H9 (cell line): ENCODE data around the gene RNF126. TPM values are rescaled to one million over a fixed set of nuclear protein-coding genes. Genes with fewer than 3 reads are reported as not detected.

Source experiments
- DNase-seq: peaks from one replicate; pipeline ENCODE4 v3.0.0-alpha.2; 2017
- H2AFZ ChIP-seq: one replicate; pipeline ENCODE4 v1.6.1; 2013; ENCODE audit warnings: mild to moderate bottlenecking, low read length, control low read depth, moderate library complexity
- H2AK5ac ChIP-seq: 2 replicates; pipeline ENCODE4 v1.6.1; 2013; ENCODE audit warnings: low read length, control low read depth, mixed read lengths; ENCODE audit not compliant: insufficient read length
- H2BK120ac ChIP-seq: one replicate; pipeline ENCODE4 v1.6.1; 2013; ENCODE audit warnings: low read depth, mild to moderate bottlenecking, low read length, control low read depth, inconsistent platforms; ENCODE audit not compliant: poor library complexity, severe bottlenecking
- H2BK12ac ChIP-seq: 2 replicates; pipeline ENCODE4 v1.6.1; 2013; ENCODE audit warnings: low read length, control low read depth, mixed read lengths, low read depth; ENCODE audit not compliant: insufficient read length
- H2BK15ac ChIP-seq: 2 replicates; pipeline ENCODE4 v1.6.1; 2013; ENCODE audit warnings: low read depth, low read length, control low read depth
- H2BK20ac ChIP-seq: one replicate; pipeline ENCODE4 v1.6.1; 2013; ENCODE audit warnings: low read depth, mild to moderate bottlenecking, low read length, control low read depth, inconsistent platforms; ENCODE audit not compliant: poor library complexity, severe bottlenecking
- H2BK5ac ChIP-seq: 2 replicates; pipeline ENCODE4 v1.6.1; 2013; ENCODE audit warnings: low read length, control low read depth, mixed read lengths; ENCODE audit not compliant: insufficient read length
- H3K14ac ChIP-seq: 2 replicates; pipeline ENCODE4 v1.6.1; 2013; ENCODE audit warnings: low read length, control low read depth; ENCODE audit not compliant: insufficient read depth
- H3K18ac ChIP-seq: 2 replicates; pipeline ENCODE4 v1.6.1; 2013; ENCODE audit warnings: low read depth, mild to moderate bottlenecking, mixed read lengths, low read length, control low read depth; ENCODE audit not compliant: insufficient read length
- H3K23ac ChIP-seq: 2 replicates; pipeline ENCODE4 v1.6.1; 2013; ENCODE audit warnings: low read length, control low read depth, mixed read lengths, low read depth; ENCODE audit not compliant: insufficient read length
- H3K23me2 ChIP-seq: 2 replicates; pipeline ENCODE4 v1.6.1; 2013; ENCODE audit warnings: low read depth, mild to moderate bottlenecking, mixed read lengths, low read length, control low read depth; ENCODE audit not compliant: insufficient read length, poor library complexity, severe bottlenecking
- H3K27ac ChIP-seq: 2 replicates; pipeline ENCODE4 v1.5.1; 2013; ENCODE audit warnings: low read length, control low read depth, mixed read lengths, low read depth; ENCODE audit not compliant: insufficient read length
- H3K27me3 ChIP-seq: 2 replicates; pipeline ENCODE4 v1.6.1; 2013; ENCODE audit warnings: low read length, control low read depth, inconsistent platforms; ENCODE audit not compliant: insufficient read depth
- H3K4ac ChIP-seq: 2 replicates; pipeline ENCODE4 v1.6.1; 2013; ENCODE audit warnings: low read depth, mild to moderate bottlenecking, control low read depth, inconsistent platforms, low read length, moderate library complexity
- H3K4me1 ChIP-seq: 2 replicates; pipeline ENCODE4 v1.6.1; 2013; ENCODE audit warnings: low read length, control low read depth, inconsistent platforms; ENCODE audit not compliant: insufficient read depth
- H3K4me2 ChIP-seq: 2 replicates; pipeline ENCODE4 v1.6.1; 2013; ENCODE audit warnings: low read length, control low read depth, mixed read lengths; ENCODE audit not compliant: insufficient read length, insufficient read depth
- H3K56ac ChIP-seq: 2 replicates; pipeline ENCODE4 v1.6.1; 2013; ENCODE audit warnings: low read depth, mild to moderate bottlenecking, mixed read lengths, low read length, control low read depth; ENCODE audit not compliant: insufficient read length
- H3K79me1 ChIP-seq: 2 replicates; pipeline ENCODE4 v1.6.1; 2013; ENCODE audit warnings: low read depth, mild to moderate bottlenecking, moderate library complexity, low read length, control low read depth, inconsistent platforms; ENCODE audit not compliant: insufficient read depth, poor library complexity, severe bottlenecking
- H3K79me2 ChIP-seq: 2 replicates; pipeline ENCODE4 v1.6.1; 2013; ENCODE audit warnings: low read length, control low read depth, inconsistent platforms; ENCODE audit not compliant: insufficient read depth
- H3K9ac ChIP-seq: 2 replicates; pipeline ENCODE4 v1.6.1; 2013; ENCODE audit warnings: low read length, control low read depth, mixed read lengths; ENCODE audit not compliant: insufficient read length; ENCODE audit errors: extremely low read depth
- H3K9me3 ChIP-seq: one replicate; pipeline ENCODE4 v1.6.1; 2013; ENCODE audit warnings: low read depth, low read length, inconsistent platforms; ENCODE audit not compliant: control insufficient read depth
- H3T11ph ChIP-seq: one replicate; pipeline ENCODE4 v1.6.1; 2013; ENCODE audit warnings: mild to moderate bottlenecking, low read length, control low read depth, inconsistent platforms
- H4K20me1 ChIP-seq: one replicate; pipeline ENCODE4 v1.6.1; 2013; ENCODE audit not compliant: control insufficient read depth, insufficient read length, insufficient read depth
- H4K5ac ChIP-seq: 2 replicates; pipeline ENCODE4 v1.6.1; 2013; ENCODE audit warnings: low read depth, mild to moderate bottlenecking, mixed read lengths, low read length, control low read depth; ENCODE audit not compliant: insufficient read length
- H4K8ac ChIP-seq: replicated peaks from 2 replicates; pipeline ENCODE4 v1.6.1; 2013; ENCODE audit warnings: low read length, control low read depth, mixed read lengths, low read depth; ENCODE audit not compliant: insufficient read length
- H4K91ac ChIP-seq: 2 replicates; pipeline ENCODE4 v1.6.1; 2013; ENCODE audit warnings: low read depth, mild to moderate bottlenecking, moderate library complexity, mixed read lengths, low read length, control low read depth; ENCODE audit not compliant: insufficient read length
- H3K27ac Mint-ChIP-seq, 3 experiments: 2 replicates in 2 of 3; 3 replicates in 1 of 3; pipeline ENCODE4 v1.8.0; 2020 to 2021; ENCODE audit warnings: mixed read lengths in 3 of 3, mild to moderate bottlenecking in 1 of 3, moderate library complexity in 1 of 3
- H3K27me3 Mint-ChIP-seq: 2 replicates; pipeline ENCODE4 v1.8.0; 2021; ENCODE audit warnings: low read depth, mild to moderate bottlenecking, moderate library complexity, mixed read lengths
- H3K36me3 Mint-ChIP-seq, 3 experiments: 2 replicates in 2 of 3; 3 replicates in 1 of 3; pipeline ENCODE4 v1.8.0; 2020 to 2021; ENCODE audit warnings: low read depth in 3 of 3, mixed read lengths in 3 of 3; ENCODE audit not compliant: insufficient read depth in 1 of 3
- H3K4me1 Mint-ChIP-seq, 2 experiments: 2 replicates each; pipeline ENCODE4 v1.8.0; 2020; ENCODE audit warnings: mixed read lengths in 2 of 2
- H3K4me3 Mint-ChIP-seq, 2 experiments: 2 replicates in 1 of 2; 3 replicates in 1 of 2; pipeline ENCODE4 v1.8.0; 2020 to 2021; ENCODE audit warnings: mild to moderate bottlenecking in 2 of 2, mixed read lengths in 2 of 2, moderate library complexity in 1 of 2
- H3K9me3 Mint-ChIP-seq, 2 experiments: 2 replicates in 1 of 2; 3 replicates in 1 of 2; pipeline ENCODE4 v1.8.0; 2020; ENCODE audit warnings: mild to moderate bottlenecking in 2 of 2, mixed read lengths in 2 of 2, moderate library complexity in 1 of 2
- WGBS: extraction: QIAGEN DNeasy Blood & Tissue Kit; methylation state at CpG from one replicate; pipeline ENCODE4 v1.1.7; 2013; ENCODE audit warnings: missing lambda C conversion rate, low lambda C conversion rate, mixed read lengths; ENCODE audit not compliant: insufficient read length; ENCODE audit errors: extremely low coverage; 5-methylcytosine and 5-hydroxymethylcytosine counted together
- total RNA-seq: library from RNA; stranded (reverse); gene quantifications from 2 replicates; pipeline ENCODE4 v1.2.1, GENCODE V29; 2021
- TF ChIP-seq, protein P1 (sequence below): fragments of 200-600 bp; sonication (generic); conservative IDR thresholded peaks from 3 replicates; pipeline ENCODE4 v1.8.0; 2021; ENCODE audit warnings: antibody characterized with exemption, mild to moderate bottlenecking

The RNF126 gene
- total RNA-seq, 1 experiment from 2014 or later: 81.9 TPM

DNA sequence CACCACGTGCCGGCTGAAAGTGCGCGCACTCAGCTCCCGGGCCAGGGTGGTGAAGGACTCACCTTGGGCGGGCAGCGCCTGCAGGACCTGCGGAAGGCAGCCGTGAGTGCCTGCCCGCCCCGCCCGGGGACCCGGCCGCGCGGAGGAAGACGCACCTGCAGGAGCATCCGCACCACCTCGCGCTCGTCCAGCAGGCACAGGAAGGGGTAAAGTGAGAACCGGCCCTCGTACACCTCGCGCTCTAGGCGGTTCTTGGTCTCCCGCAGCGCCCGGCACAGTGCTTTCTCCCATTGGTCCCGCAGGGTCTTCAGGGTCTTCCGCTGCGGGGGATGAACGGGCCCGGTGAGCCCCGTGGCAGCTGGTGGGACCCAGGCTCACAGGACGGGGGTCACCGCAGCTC lies 40.3 kb downstream of the RNF126 start:
- Histone ChIP-seq H2BK12ac (no peak overlapping the region), H4K8ac (no peak overlapping the region), H3T11ph (no peak overlapping the region), H3K79me2 (no peaks in the 10 kb centered on the region), H3K9me3 (no peaks in the 10 kb centered on the region), H2BK15ac (no peak overlapping the region), H2BK20ac (no peak overlapping the region), H3K4ac (no peak overlapping the region), H3K14ac (no peak overlapping the region), H3K18ac (no peak overlapping the region), H3K23me2 (no peaks in the 10 kb centered on the region), H3K4me1 (no peaks in the 10 kb centered on the region), H2AK5ac (no peak overlapping the region), H4K20me1 (no peaks in the 10 kb centered on the region), H3K56ac (no peak overlapping the region), H3K27ac (no peak overlapping the region), H3K79me1 (peaks cover under 1% of the 10 kb centered on the region), H3K9ac (no peak overlapping the region), H4K5ac (no peak overlapping the region), H3K4me2 (no peak overlapping the region), H2BK5ac (no peak overlapping the region), H2AFZ (no peak overlapping the region), H2BK120ac (no peak overlapping the region), H3K27me3 (no peaks in the 10 kb centered on the region), H3K23ac (no peak overlapping the region), H4K91ac (no peak overlapping the region)
- H3K9me3 Mint-ChIP-seq: no peaks in the 10 kb centered on the region
- TF ChIP-seq, protein P1, sequence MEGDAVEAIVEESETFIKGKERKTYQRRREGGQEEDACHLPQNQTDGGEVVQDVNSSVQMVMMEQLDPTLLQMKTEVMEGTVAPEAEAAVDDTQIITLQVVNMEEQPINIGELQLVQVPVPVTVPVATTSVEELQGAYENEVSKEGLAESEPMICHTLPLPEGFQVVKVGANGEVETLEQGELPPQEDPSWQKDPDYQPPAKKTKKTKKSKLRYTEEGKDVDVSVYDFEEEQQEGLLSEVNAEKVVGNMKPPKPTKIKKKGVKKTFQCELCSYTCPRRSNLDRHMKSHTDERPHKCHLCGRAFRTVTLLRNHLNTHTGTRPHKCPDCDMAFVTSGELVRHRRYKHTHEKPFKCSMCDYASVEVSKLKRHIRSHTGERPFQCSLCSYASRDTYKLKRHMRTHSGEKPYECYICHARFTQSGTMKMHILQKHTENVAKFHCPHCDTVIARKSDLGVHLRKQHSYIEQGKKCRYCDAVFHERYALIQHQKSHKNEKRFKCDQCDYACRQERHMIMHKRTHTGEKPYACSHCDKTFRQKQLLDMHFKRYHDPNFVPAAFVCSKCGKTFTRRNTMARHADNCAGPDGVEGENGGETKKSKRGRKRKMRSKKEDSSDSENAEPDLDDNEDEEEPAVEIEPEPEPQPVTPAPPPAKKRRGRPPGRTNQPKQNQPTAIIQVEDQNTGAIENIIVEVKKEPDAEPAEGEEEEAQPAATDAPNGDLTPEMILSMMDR: no peak
- H3K4me1 Mint-ChIP-seq: no peaks in the 10 kb centered on the region
- peaks cover 24 to 52% (median 42%) of the 10 kb centered on the region in 3 experiments; a peak in 6 of 7 replicates for H3K36me3 Mint-ChIP-seq
- peak; percentile 29 for DNase-seq
- H3K4me3 Mint-ChIP-seq: no peak overlapping the region
- WGBS: no CpG with 5 or more reads among the region's 37 CpGs
- no peaks in the 10 kb centered on the region for H3K27me3 Mint-ChIP-seq
- H3K27ac Mint-ChIP-seq: no peak overlapping the region
